Middle frontal gyrus (tissue), 1 donor: ENCODE measurements around the gene SGTB.
"Not testable (repeated sequence)": the region's sequence is repeated elsewhere in the genome, so short reads cannot be mapped to it uniquely, and the experiment has no call there.

Experiments used
- DNase-seq: peaks from one replicate; pipeline ENCODE4 v3.0.0-alpha.2; 2015; ENCODE audit warnings: low spot score; ENCODE audit errors: extremely low spot score

The SGTB gene

DNA sequence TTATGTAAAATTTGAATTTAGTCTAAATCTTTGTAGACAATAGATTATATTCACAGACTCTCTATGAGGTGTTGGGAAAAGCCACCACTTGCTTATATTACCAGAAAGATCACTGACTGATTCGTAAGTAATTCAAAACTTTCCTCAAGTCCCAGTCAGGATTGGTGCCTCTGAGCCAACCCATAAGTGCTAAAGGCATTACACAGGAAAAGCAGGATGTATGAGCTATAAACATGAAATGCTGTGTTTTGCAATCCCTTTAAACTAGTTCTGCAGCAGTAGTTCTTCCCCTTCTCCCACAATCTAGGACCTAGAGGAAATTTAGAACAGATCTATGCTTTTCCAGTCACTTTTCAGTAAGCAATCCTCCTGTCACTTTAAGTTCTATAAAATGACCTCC is 49.1 kb downstream of the SGTB start:
- DNase-seq: no peak

DNA sequence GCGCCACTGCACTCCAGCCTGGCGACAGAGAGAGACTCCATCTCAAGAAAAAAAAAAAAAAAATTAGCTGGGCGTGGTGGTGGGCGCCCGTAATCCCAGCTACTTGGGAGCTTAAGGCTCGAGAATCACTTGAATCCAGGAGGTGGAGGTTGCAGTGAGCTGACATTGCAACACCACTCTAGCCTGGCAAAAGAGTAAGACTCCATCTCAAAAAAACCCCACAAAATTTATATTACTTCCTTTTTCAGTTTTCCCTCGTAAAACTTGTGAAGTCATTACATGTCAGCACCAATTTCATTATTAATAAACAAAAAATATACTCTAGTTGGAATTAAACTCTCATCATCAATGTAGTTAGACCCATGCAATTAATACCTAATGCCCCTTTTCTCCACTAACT is 53.2 kb downstream of the SGTB start:
- no peak for DNase-seq

- no peak for DNase-seq
Measured at GRCh38 chr5:65663804-65664521, 57.9 kb downstream of the SGTB start.

GRCh38 chr5:65654713-65655112 is 67.2 kb downstream of the SGTB start:
- no peak for DNase-seq

- DNase-seq: no peak
Measured at GRCh38 chr5:65651144-65651543, 70.8 kb downstream of the SGTB start.

DNA sequence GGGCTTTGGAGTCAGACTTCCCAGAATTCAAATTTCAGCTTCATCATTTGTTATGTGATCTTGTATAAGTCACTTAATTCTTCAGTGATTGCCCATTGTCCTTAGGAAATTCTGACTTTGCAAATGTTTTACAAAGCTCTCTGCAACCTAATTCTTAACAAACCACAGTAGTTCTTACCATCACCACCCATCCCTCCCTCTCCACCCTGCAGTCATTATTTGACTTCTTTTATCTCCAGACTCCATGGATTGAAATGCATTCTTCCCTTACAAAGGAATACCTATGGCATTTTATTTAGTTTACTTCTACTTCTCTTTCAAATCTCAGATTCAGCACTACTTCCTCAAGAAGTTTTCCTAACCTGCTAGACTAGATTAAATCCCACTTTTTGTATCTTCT is 74.0 kb downstream of the SGTB start:
- DNase-seq: no peak

GRCh38 chr5:65646938-65647337 is 75.0 kb downstream of the SGTB start:
- no peak for DNase-seq

DNA sequence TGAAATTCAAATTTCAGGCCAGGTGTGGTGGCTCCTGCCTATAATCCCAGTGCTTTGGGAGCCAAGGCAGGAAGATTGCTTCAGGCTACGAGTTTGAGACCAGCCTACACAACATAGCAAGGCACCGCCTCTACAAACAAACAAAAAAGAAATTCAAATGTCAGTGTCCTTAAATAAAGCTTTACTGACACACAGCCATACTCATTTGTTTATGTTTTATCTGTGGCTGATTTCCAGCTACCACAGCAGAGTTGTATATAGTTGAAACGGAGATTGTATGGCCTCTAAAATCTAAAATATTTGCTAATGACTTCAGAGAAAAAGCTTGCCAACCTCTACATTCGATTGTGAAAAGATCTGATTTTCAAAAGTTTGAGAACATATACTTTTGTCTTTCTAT is 81.7 kb downstream of the SGTB start:
- no peak for DNase-seq

DNA sequence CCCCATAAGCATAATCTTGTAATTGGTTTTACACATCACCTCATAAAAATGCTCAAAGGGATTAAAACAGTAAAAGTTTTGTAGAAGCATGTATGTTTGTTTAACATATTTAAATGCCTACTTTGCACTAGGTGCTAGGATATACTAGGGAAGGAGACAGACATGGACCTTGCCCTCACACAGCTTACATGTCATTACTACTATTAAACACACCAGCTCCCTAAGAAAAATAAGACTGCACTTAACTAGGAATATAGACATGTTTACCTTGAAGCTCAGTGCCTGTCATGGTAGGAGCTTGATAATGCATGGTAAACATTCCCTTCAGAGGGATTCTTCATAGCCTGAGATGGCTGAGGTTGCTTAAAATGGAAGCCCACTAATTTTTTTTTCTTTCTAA is 90.9 kb downstream of the SGTB start:
- no peak for DNase-seq

- no peak for DNase-seq
Measured at GRCh38 chr5:65625743-65626142, 96.2 kb downstream of the SGTB start.

- peak; percentile 81 for DNase-seq
Measured at GRCh38 chr5:65624571-65625555, 97.0 kb downstream of the SGTB start, which contains the start of the genes SHLD3 and TRAPPC13. Gene SHLD3 (plus strand): TSS chr5:65625027. CDS start chr5:65629588, 4,561 bp downstream. Gene TRAPPC13 (plus strand): TSS chr5:65625027. CDS start chr5:65625061, 34 bp downstream.

DNA sequence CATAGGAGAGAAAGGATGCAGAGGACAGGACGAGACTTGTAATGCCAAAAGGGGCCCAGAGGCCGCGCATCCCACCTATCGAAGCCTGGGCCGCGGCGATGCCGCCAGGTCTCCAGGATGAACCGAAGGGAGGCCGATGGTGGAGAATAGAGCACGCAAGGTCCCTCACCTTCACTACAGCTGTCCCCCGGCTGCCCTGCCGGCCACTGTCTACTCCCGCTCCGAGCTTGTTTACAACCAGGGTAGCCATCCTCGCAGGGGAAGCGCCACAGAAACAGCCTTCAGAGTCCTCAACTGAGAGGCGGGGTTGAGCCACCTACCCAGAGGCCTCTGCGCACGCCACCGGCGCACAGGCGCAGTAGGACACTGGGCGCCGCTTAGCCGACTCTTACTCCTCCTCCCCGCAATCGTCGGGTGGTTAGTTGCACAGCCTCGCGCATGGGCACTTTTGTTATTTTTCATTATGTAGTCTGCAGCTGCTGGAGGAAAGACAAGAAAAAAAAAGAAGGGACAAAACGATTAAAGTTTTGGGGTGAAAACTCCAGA is 97.8 kb downstream of the SGTB start, which contains the start of gene TRIM23:
TRIM23 (minus strand) TSS at position 309 of the 546 bp plus-strand sequence; CDS start at position 250, 59 bp downstream.
- peak; percentile 93 for DNase-seq

GRCh38 chr5:65623482-65623881 is 98.4 kb downstream of the SGTB start:
- no peak for DNase-seq

- DNase-seq: not testable (repeated sequence)
Measured at GRCh38 chr5:65621961-65622360, 99.9 kb downstream of the SGTB start.

GRCh38 chr5:65620021-65620420 is 101.9 kb downstream of the SGTB start:
- DNase-seq: no peak
